Right renal pelvis (tissue), 4 donors: Measurements from ENCODE around the gene CGA. TPM values are rescaled to one million over a fixed set of nuclear protein-coding genes. Genes with fewer than 3 reads are reported as not detected.
A peak's percentile ranks its signal among the peaks of the same experiment; 100 is the strongest.

Experiments
- DNase-seq, 4 donors: peaks; one replicate each; pipeline ENCODE4 v3.0.0-alpha.2; 2013; ENCODE audit warnings: low read depth in 4 of 4, low spot score in 3 of 4, missing footprints in 1 of 4
- polyA plus RNA-seq, 4 donors: library from polyadenylated mRNA; unstranded; fragments of 120-200 nt; gene quantifications; one replicate each; pipeline ENCODE4 v1.2.1, GENCODE V29; 2013; ENCODE audit not compliant: insufficient read length in 4 of 4

Gene CGA
- polyA plus RNA-seq, 4 donors = 1.0 to 2.9 TPM; not detected in 2

GRCh38 chr6:87092435-87092834, 2.5 kb downstream of the CGA start:
- DNase-seq = no peak

- DNase-seq = no peak
These were observed 5.8 kb downstream of the CGA start for GRCh38 chr6:87089135-87089534.

- no peak for DNase-seq
These were observed 6.8 kb downstream of the CGA start for GRCh38 chr6:87088076-87088475.

- DNase-seq = no peak
These were observed 12.7 kb downstream of the CGA start for GRCh38 chr6:87082160-87082721.

- DNase-seq = peak; percentile 47 to 61 (median 48)
These were observed 15.8 kb downstream of the CGA start for GRCh38 chr6:87078983-87079616.

- no peak for DNase-seq
These were observed 19.7 kb downstream of the CGA start for GRCh38 chr6:87075168-87075567.

GRCh38 chr6:87074101-87074621, 20.7 kb downstream of the CGA start:
- peak in 1 of 4 donors; percentile 10 for DNase-seq

- no peak for DNase-seq
These were observed 23.2 kb downstream of the CGA start for GRCh38 chr6:87071683-87072082.

- DNase-seq = no peak
These were observed 24.2 kb downstream of the CGA start for GRCh38 chr6:87070741-87071140.

GRCh38 chr6:87068795-87069194, 26.1 kb downstream of the CGA start:
- no peak for DNase-seq

- DNase-seq = peak; percentile 28 to 49 (median 36)
These were observed 28.2 kb downstream of the CGA start for GRCh38 chr6:87066449-87067333.

GRCh38 chr6:87065117-87065516, 29.8 kb downstream of the CGA start:
- DNase-seq = no peak

GRCh38 chr6:87059943-87060342, 35.0 kb downstream of the CGA start:
- no peak for DNase-seq

GRCh38 chr6:87054143-87054833, 40.6 kb downstream of the CGA start:
- DNase-seq = no peak

GRCh38 chr6:87053312-87053711, 41.6 kb downstream of the CGA start:
- no peak for DNase-seq

- no peak for DNase-seq
These were observed 45.1 kb downstream of the CGA start for GRCh38 chr6:87049779-87050178.

- DNase-seq = no peak
These were observed 49.3 kb downstream of the CGA start for GRCh38 chr6:87045521-87046075.

- no peak for DNase-seq
These were observed 54.2 kb downstream of the CGA start for GRCh38 chr6:87040729-87041128.
